Measurements from ENCODE around the gene MBNL2.

Gene MBNL2

GRCh38 chr13:97234236-97234635 lies 12.1 kb downstream of the MBNL2 start:
- no peak for DNase-seq (ENCODE audit: low spot score)

GRCh38 chr13:97234742-97235141 lies 12.6 kb downstream of the MBNL2 start:
- no peak for DNase-seq (ENCODE audit: low spot score)

- DNase-seq (ENCODE audit: low spot score), result no peak
Observed at GRCh38 chr13:97235549-97236231, 13.6 kb downstream of the MBNL2 start.

- DNase-seq (ENCODE audit: low spot score), result no peak
Observed at GRCh38 chr13:97237388-97237787, 15.3 kb downstream of the MBNL2 start.

GRCh38 chr13:97238432-97238831 lies 16.3 kb downstream of the MBNL2 start:
- DNase-seq (ENCODE audit: low spot score), result no peak

GRCh38 chr13:97238883-97239282 lies 16.8 kb downstream of the MBNL2 start:
- DNase-seq (ENCODE audit: low spot score), result no peak

GRCh38 chr13:97239306-97239705 lies 17.2 kb downstream of the MBNL2 start:
- DNase-seq (ENCODE audit: low spot score), result no peak

- no peak for DNase-seq (ENCODE audit: low spot score)
Observed at GRCh38 chr13:97239943-97240787, 18.0 kb downstream of the MBNL2 start.

- no peak for DNase-seq (ENCODE audit: low spot score)
Observed at GRCh38 chr13:97240788-97241734, 18.9 kb downstream of the MBNL2 start.

GRCh38 chr13:97241761-97242160 lies 19.6 kb downstream of the MBNL2 start:
- no peak for DNase-seq (ENCODE audit: low spot score)

GRCh38 chr13:97242755-97243497 lies 20.8 kb downstream of the MBNL2 start:
- DNase-seq (ENCODE audit: low spot score), result no peak

GRCh38 chr13:97243915-97244781 lies 22.0 kb downstream of the MBNL2 start:
- no peak for DNase-seq (ENCODE audit: low spot score)

- no peak for DNase-seq (ENCODE audit: low spot score)
Observed at GRCh38 chr13:97245011-97245410, 22.9 kb downstream of the MBNL2 start.

GRCh38 chr13:97246596-97247158 lies 24.5 kb downstream of the MBNL2 start:
- DNase-seq (ENCODE audit: low spot score), result no peak

GRCh38 chr13:97248243-97248642 lies 26.1 kb downstream of the MBNL2 start:
- no peak for DNase-seq (ENCODE audit: low spot score)

- DNase-seq (ENCODE audit: low spot score), result no peak
Observed at GRCh38 chr13:97249093-97249795, 27.1 kb downstream of the MBNL2 start.

- no peak for DNase-seq (ENCODE audit: low spot score)
Observed at GRCh38 chr13:97249796-97250495, 27.8 kb downstream of the MBNL2 start.

GRCh38 chr13:97250560-97250959 lies 28.4 kb downstream of the MBNL2 start:
- no peak for DNase-seq (ENCODE audit: low spot score)

GRCh38 chr13:97252735-97253134 lies 30.6 kb downstream of the MBNL2 start:
- DNase-seq (ENCODE audit: low spot score), result no peak
